ENCODE data around the gene TSPYL4. TPM values are rescaled to one million over a fixed set of nuclear protein-coding genes. Genes with fewer than 3 reads are reported as not detected.
A peak's percentile ranks its signal among the peaks of the same experiment; 100 is the strongest.

Gene TSPYL4
- polyA plus RNA-seq, 3 donors = 1.8 to 3.6 (median 2.2) TPM

DNA sequence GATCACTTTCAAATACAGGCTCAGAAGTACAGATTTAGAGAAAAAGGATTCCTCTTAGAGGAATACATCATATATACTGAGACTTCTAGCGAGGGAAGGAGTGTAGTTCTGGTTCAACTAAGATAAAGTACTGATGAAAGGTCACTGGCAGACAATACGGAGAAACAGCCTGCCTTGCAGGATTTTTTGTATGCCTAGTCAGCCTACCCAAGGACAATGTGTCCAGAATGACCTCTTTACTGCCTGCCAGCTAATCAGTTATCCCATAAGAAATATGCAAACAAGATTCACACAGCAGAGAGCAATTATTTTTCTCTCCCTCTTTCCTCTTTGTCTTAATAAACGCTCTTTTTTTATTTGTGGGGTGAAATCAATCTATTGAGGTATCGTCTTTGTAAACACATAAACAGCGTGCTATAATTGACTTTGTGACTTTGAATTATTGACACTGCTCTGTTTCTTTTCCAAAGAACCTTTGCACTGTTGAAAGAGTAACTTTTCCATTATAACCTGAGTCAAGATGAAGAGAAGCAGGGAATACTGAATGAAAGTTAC lies 1.4 kb upstream of the TSPYL4 start:
- no peak overlapping the region for H3K4me2 ChIP-seq (replicated peaks; ENCODE audit: extremely low read depth, low read length, poor library complexity, severe bottlenecking)
- Mint-ChIP-seq H3K9me3 (no peaks in the 10 kb centered on the region), H3K27me3 (ENCODE audit: low read depth in 3 of 3) (no peaks in the 10 kb centered on the region), H3K4me3 (no peak overlapping the region), H3K36me3 (no peaks in the 10 kb centered on the region), H3K27ac (no peak overlapping the region), H3K4me1 (peaks cover 18% of the 10 kb centered on the region)
- peaks cover 14% of the 10 kb centered on the region for H3K79me2 ChIP-seq (ENCODE audit: insufficient read depth, low read length)
- H3K9me3 ChIP-seq (replicated peaks in 1 of 2; ENCODE audit: control insufficient read depth in 1 of 2, insufficient read depth in 1 of 2, low read length in 2 of 2) = no peaks in the 10 kb centered on the region
- no peak overlapping the region for H3K9ac ChIP-seq (ENCODE audit: insufficient read depth, low read length, poor library complexity, severe bottlenecking)
- no peak for DNase-seq
- intact Hi-C loops (cut with micrococcal nuclease) = no loop called here
- TF ChIP-seq, protein P1, sequence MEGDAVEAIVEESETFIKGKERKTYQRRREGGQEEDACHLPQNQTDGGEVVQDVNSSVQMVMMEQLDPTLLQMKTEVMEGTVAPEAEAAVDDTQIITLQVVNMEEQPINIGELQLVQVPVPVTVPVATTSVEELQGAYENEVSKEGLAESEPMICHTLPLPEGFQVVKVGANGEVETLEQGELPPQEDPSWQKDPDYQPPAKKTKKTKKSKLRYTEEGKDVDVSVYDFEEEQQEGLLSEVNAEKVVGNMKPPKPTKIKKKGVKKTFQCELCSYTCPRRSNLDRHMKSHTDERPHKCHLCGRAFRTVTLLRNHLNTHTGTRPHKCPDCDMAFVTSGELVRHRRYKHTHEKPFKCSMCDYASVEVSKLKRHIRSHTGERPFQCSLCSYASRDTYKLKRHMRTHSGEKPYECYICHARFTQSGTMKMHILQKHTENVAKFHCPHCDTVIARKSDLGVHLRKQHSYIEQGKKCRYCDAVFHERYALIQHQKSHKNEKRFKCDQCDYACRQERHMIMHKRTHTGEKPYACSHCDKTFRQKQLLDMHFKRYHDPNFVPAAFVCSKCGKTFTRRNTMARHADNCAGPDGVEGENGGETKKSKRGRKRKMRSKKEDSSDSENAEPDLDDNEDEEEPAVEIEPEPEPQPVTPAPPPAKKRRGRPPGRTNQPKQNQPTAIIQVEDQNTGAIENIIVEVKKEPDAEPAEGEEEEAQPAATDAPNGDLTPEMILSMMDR (IDR thresholded peaks at IDR 0.05) = no peak
- no peak overlapping the region for H3K4me3 ChIP-seq (replicated peaks in 1 of 3; ENCODE audit: low read depth in 2 of 3, low read length in 3 of 3)
- no peaks in the 10 kb centered on the region for H4K20me1 ChIP-seq (ENCODE audit: insufficient read depth, low read length)
- H3K27ac ChIP-seq (ENCODE audit: low read depth in 1 of 2, low read length in 2 of 2) = no peak overlapping the region
- H3K36me3 ChIP-seq (replicated peaks in 1 of 2; ENCODE audit: control insufficient read depth in 1 of 2, insufficient read depth in 2 of 2, low read length in 2 of 2) = no peaks in the 10 kb centered on the region
- no peaks in the 10 kb centered on the region for H3K27me3 ChIP-seq (ENCODE audit: control insufficient read depth in 2 of 2, insufficient read depth in 2 of 2, low read length in 2 of 2)
- 20% methylated on average over 1 of the region's 5 CpGs for WGBS (ENCODE audit: insufficient coverage)
- H3K4me1 ChIP-seq (ENCODE audit: control insufficient read depth in 1 of 2, insufficient read depth in 2 of 2, low read length in 2 of 2) = peaks cover 13 to 20% of the 10 kb centered on the region in 2 donors
- peak overlapping the region; percentile 99 for H2AFZ ChIP-seq (ENCODE audit: insufficient read depth, low read depth, low read length, poor library complexity, severe bottlenecking)

DNA sequence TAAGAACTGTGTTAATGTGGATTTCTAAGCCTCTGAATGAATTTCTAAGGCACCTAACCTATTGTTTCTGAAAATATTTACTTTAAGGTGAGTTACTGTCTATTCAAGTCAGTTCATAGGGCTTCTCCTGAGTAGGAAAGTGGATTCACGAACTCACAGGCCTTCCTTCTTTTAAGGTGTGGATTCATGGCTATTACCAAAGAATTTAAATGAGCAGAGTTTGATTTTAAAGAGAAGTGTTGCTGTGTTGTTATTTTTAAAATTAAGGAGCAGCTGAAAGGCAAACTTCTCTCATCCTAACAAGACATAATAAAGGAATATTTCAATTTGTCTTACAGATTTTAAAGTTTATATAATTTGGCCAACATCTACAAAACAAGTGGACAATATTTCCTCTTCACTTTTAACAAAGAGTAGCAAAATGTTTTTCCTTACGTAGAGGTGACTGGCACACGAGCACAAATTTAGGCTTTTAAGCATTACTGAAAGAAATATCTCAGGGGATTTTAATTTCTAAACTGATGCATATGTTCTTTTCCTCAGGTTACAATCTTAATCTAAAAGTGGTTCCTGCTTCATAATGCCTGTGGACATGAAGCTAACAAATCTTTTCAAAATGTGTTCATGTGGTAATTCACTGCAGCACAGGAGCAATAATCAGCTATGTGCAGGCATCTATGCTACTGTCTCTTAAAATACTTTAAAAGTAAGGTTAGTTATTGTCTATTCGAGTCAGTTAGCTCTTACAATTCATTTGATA lies 602 bp upstream of the TSPYL4 start:
- Histone ChIP-seq H3K4me2 (replicated peaks; ENCODE audit: extremely low read depth, low read length, poor library complexity, severe bottlenecking) (peak overlapping the region; percentile 77), H3K79me2 (ENCODE audit: insufficient read depth, low read length) (peaks cover 14% of the 10 kb centered on the region), H3K27me3 (ENCODE audit: control insufficient read depth in 2 of 2, insufficient read depth in 2 of 2, low read length in 2 of 2) (no peaks in the 10 kb centered on the region), H2AFZ (ENCODE audit: insufficient read depth, low read depth, low read length, poor library complexity, severe bottlenecking) (peak overlapping the region; percentile 99), H3K4me3 (replicated peaks in 1 of 3; ENCODE audit: low read depth in 2 of 3, low read length in 3 of 3) (peak overlapping the region; percentile 84 to 94 (median 88)), H3K27ac (ENCODE audit: low read depth in 1 of 2, low read length in 2 of 2) (peak overlapping the region in 1 of 2 donors; percentile 85), H3K36me3 (replicated peaks in 1 of 2; ENCODE audit: control insufficient read depth in 1 of 2, insufficient read depth in 2 of 2, low read length in 2 of 2) (no peaks in the 10 kb centered on the region), H3K9me3 (replicated peaks in 1 of 2; ENCODE audit: control insufficient read depth in 1 of 2, insufficient read depth in 1 of 2, low read length in 2 of 2) (no peaks in the 10 kb centered on the region), H3K9ac (ENCODE audit: insufficient read depth, low read length, poor library complexity, severe bottlenecking) (peak overlapping the region; percentile 73), H4K20me1 (ENCODE audit: insufficient read depth, low read length) (no peaks in the 10 kb centered on the region), H3K4me1 (ENCODE audit: control insufficient read depth in 1 of 2, insufficient read depth in 2 of 2, low read length in 2 of 2) (peaks cover 13 to 20% of the 10 kb centered on the region in 2 donors)
- H3K27ac Mint-ChIP-seq = no peak overlapping the region
- no peak overlapping the region for H3K4me3 Mint-ChIP-seq
- DNase-seq = no peak
- no peaks in the 10 kb centered on the region for H3K27me3 Mint-ChIP-seq (ENCODE audit: low read depth in 3 of 3)
- no peaks in the 10 kb centered on the region for H3K9me3 Mint-ChIP-seq
- TF ChIP-seq, protein P1 (IDR thresholded peaks at IDR 0.05) = no peak
- no peaks in the 10 kb centered on the region for H3K36me3 Mint-ChIP-seq
- peaks cover 20% of the 10 kb centered on the region for H3K4me1 Mint-ChIP-seq
- WGBS (ENCODE audit: insufficient coverage) = no CpG with 5 or more reads among the region's 4 CpGs
- intact Hi-C loops (cut with micrococcal nuclease) = no loop called here

Data from CD14-positive monocyte (primary cell).